GM12878 (cell line): Measurements from ENCODE around the gene MID1. TPM values are rescaled to one million over a fixed set of nuclear protein-coding genes. Genes with fewer than 3 reads are reported as not detected.
A peak's percentile ranks its signal among the peaks of the same experiment; 100 is the strongest.

Experiments used
- ATAC-seq: fragments of 200-7000 bp; cut with Tn5 transposase; 3 replicates; pipeline ENCODE4 v1.9.1; 2020; ENCODE audit warnings: mild to moderate bottlenecking, moderate library complexity
- BruUV-seq: library from RNA; stranded (reverse); fragments of 400-500 nt; replicated peaks from 2 replicates; lab custom pipeline; 2021; lab: Mats Ljungman, UMichigan
- CTCF ChIA-PET: fragments of 300-600 bp; sonication (Branson Sonifier 250); formaldehyde crosslinking; extraction: SDS; loops from one replicate; lab custom pipeline; 2021; ENCODE audit warnings: inconsistent platforms; lab: Yijun Ruan, JAX
- POLR2A ChIA-PET: fragments of 350-600 bp; formaldehyde crosslinking; extraction: SDS; loops from one replicate; lab custom pipeline; 2021; ENCODE audit warnings: inconsistent platforms; lab: Charles Lee
- RAD21 ChIA-PET: fragments of 300-600 bp; sonication (Branson Sonifier 250); formaldehyde crosslinking; loops from one replicate; lab custom pipeline; 2023; ENCODE audit warnings: antibody characterized with exemption; ENCODE audit not compliant: unreplicated experiment; lab: Charles Lee
- SMC1A ChIA-PET: fragments of 300-600 bp; sonication (Branson Sonifier 250); formaldehyde crosslinking; loops from one replicate; lab custom pipeline; 2023; ENCODE audit not compliant: unreplicated experiment, uncharacterized antibody; lab: Charles Lee
- DNase-seq: peaks from one replicate; pipeline ENCODE4 v3.0.0-alpha.2; 2011; ENCODE audit warnings: low read depth, low spot score
- FAIRE-seq: peaks from 3 replicates; lab custom pipeline; 2011; peaks lifted over from hg19 to GRCh38; lab: Jason Lieb, UNC
- H2AFZ ChIP-seq: 2 replicates; pipeline ENCODE4 v1.6.0; 2011; ENCODE audit warnings: low read depth, low read length, control low read depth; ENCODE audit not compliant: control insufficient read depth
- H3K27ac ChIP-seq: 2 replicates; pipeline ENCODE4 v1.5.1; 2011; ENCODE audit warnings: control low read depth; ENCODE audit not compliant: control insufficient read depth, insufficient read depth
- H3K27me3 ChIP-seq, 2 experiments: replicated peaks in 1 of 2; 2 replicates each; pipeline versions ENCODE4 v1.6.0 to v1.6.1; 2011; ENCODE audit warnings: low read length in 1 of 2; ENCODE audit not compliant: control insufficient read depth in 2 of 2, insufficient read depth in 2 of 2
- H3K36me3 ChIP-seq, 2 experiments: 2 replicates each; pipeline ENCODE4 v1.5.1; 2011; ENCODE audit warnings: low read length in 1 of 2; ENCODE audit not compliant: control insufficient read depth in 2 of 2, insufficient read depth in 2 of 2
- H3K4me1 ChIP-seq: 2 replicates; pipeline ENCODE4 v1.6.1; 2011; ENCODE audit warnings: mild to moderate bottlenecking, low read length, moderate library complexity, mixed read lengths; ENCODE audit not compliant: control insufficient read depth, insufficient read depth
- H3K4me2 ChIP-seq: 2 replicates; pipeline ENCODE4 v1.6.0; 2011; ENCODE audit warnings: control low read depth; ENCODE audit not compliant: control insufficient read depth, insufficient read depth
- H3K4me3 ChIP-seq: fragments of 200-600 bp; sonication (generic); 2 replicates; pipeline ENCODE4 v1.5.1; 2016
- H3K79me2 ChIP-seq: 2 replicates; pipeline ENCODE4 v1.6.0; 2011; ENCODE audit warnings: low read length; ENCODE audit not compliant: control insufficient read depth, insufficient read depth
- H3K9ac ChIP-seq: 2 replicates; pipeline ENCODE4 v1.8.0; 2011; ENCODE audit warnings: low read length, control low read depth, mixed read lengths; ENCODE audit not compliant: control insufficient read depth, insufficient read depth
- H3K9me3 ChIP-seq: replicated peaks from 3 replicates; pipeline ENCODE4 v1.5.1; 2011; ENCODE audit warnings: mild to moderate bottlenecking, low read length; ENCODE audit not compliant: control insufficient read depth, insufficient read depth
- H4K20me1 ChIP-seq: 2 replicates; pipeline ENCODE4 v1.6.0; 2011; ENCODE audit not compliant: control insufficient read depth, insufficient read depth
- MTA2 ChIP-seq: fragments of 450-650 bp; IDR thresholded peaks from 2 replicates; pipeline ENCODE4 v1.6.1; 2016; ENCODE audit warnings: low read depth, mild to moderate bottlenecking, moderate library complexity
- NR2C1 ChIP-seq: fragments of 450-650 bp; IDR thresholded peaks from 2 replicates; pipeline ENCODE4 v1.6.1; 2017; ENCODE audit warnings: antibody characterized with exemption, mild to moderate bottlenecking, moderate library complexity
- ZNF687 ChIP-seq: fragments of 450-650 bp; IDR thresholded peaks from 2 replicates; pipeline ENCODE4 v1.6.1; 2017; ENCODE audit warnings: mild to moderate bottlenecking, moderate library complexity
- WGBS: methylation state at CpG from one replicate; pipeline ENCODE4 v1.1.6; 2016; ENCODE audit warnings: low lambda C conversion rate; ENCODE audit not compliant: insufficient replicate concordance, insufficient coverage; ENCODE audit errors: missing lambda C conversion rate; 5-methylcytosine and 5-hydroxymethylcytosine counted together
- in situ Hi-C: fragments of 300-500 bp; cut with MboI; formaldehyde crosslinking; loops from 9 replicates; pipeline ENCODE4 v1.14.3; 2018; ENCODE audit warnings: mixed read lengths
- intact Hi-C: fragments of 100-400 bp; cut with micrococcal nuclease; formaldehyde crosslinking; loops from one replicate; pipeline ENCODE4 v1.14.2; 2022; ENCODE audit not compliant: unreplicated experiment
- polyA plus RNA-seq, 11 experiments: library from polyadenylated mRNA; depleted of rRNA in 4 of 11; unstranded in 6 of 11; stranded (reverse) in 5 of 11; fragments of >200 nt; fragmentation: Nextera tagmentation in 4 of 11; fragmentation: Illumina TruSeq in 1 of 11; extraction: Ambion mirVana in 4 of 11; extraction: Trizol in 1 of 11; gene quantifications; 1 replicate in 1 of 11; 2 replicates in 10 of 11; pipeline versions ENCODE4 v1.2.1 to v1.2.3, GENCODE V29; 2011 to 2016; ENCODE audit warnings: inconsistent platforms in 2 of 11, missing spikeins in 2 of 11, low read depth in 1 of 11
- total RNA-seq, 4 experiments: library from RNA; depleted of rRNA in 3 of 4; stranded (reverse); fragments of >200 nt in 3 of 4; fragmentation: Illumina TruSeq in 1 of 4; extraction: Trizol in 1 of 4; gene quantifications; 2 replicates each; pipeline versions ENCODE4 v1.2.1 to v1.2.3, GENCODE V29; 2013 to 2021

Gene MID1
- total and polyA plus RNA-seq, 10 of the 15 experiments (the other 5 are each of a cell fraction or from before 2014, with no cell fraction given): 0.04 to 0.51 (median 0.14) TPM; not detected in 1

- no peak overlapping the region for H3K4me3 ChIP-seq
- no peaks in the 10 kb centered on the region for H3K79me2 ChIP-seq
- H3K4me1 ChIP-seq: no peaks in the 10 kb centered on the region
- ATAC-seq: peak; percentile 36; the same call in 2 of the 3 replicates
- H4K20me1 ChIP-seq: no peaks in the 10 kb centered on the region
- ChIA-PET RAD21 (no interaction called here), CTCF (no interaction called here), SMC1A (no interaction called here), POLR2A (no interaction called here)
- no peaks in the 10 kb centered on the region for H3K36me3 ChIP-seq
- no peak overlapping the region for H2AFZ ChIP-seq
- H3K27ac ChIP-seq: no peak overlapping the region
- H3K27me3 ChIP-seq: no peaks in the 10 kb centered on the region
- FAIRE-seq: no peak
- H3K4me2 ChIP-seq: no peak overlapping the region
- intact Hi-C loops (no loop called here), in situ Hi-C loops (no loop called here)
- no peak overlapping the region for H3K9ac ChIP-seq
- 6% methylated on average over 4 of the region's 4 CpGs for WGBS
- no peaks in the 10 kb centered on the region for H3K9me3 ChIP-seq
- no TSS peak for BruUV-seq
- no peak for TF ChIP-seq MTA2
- peak; percentile 48; the same call in 1 of the 2 replicates for TF ChIP-seq ZNF687
- DNase-seq: no peak
Measured at GRCh38 chrX:10569946-10570345, 50.4 kb downstream of the MID1 start.

GRCh38 chrX:10568428-10568827, 52.0 kb downstream of the MID1 start:
- in situ Hi-C loops (no loop called here), intact Hi-C loops (no loop called here)
- WGBS: 2% methylated on average over 3 of the region's 3 CpGs
- Histone ChIP-seq H3K27ac (no peak overlapping the region), H2AFZ (no peak overlapping the region), H3K9me3 (no peaks in the 10 kb centered on the region), H3K9ac (no peak overlapping the region), H3K4me1 (no peaks in the 10 kb centered on the region), H3K4me2 (no peak overlapping the region), H3K79me2 (no peaks in the 10 kb centered on the region), H3K36me3 (no peaks in the 10 kb centered on the region), H3K27me3 (no peaks in the 10 kb centered on the region), H4K20me1 (no peaks in the 10 kb centered on the region), H3K4me3 (no peak overlapping the region)
- CTCF ChIA-PET: no interaction called here
- SMC1A ChIA-PET: no interaction called here
- peak; percentile 32; the same call in 1 of the 2 replicates for TF ChIP-seq MTA2
- TF ChIP-seq NR2C1: no peak
- POLR2A ChIA-PET: no interaction called here
- RAD21 ChIA-PET: no interaction called here
- no TSS peak for BruUV-seq
- FAIRE-seq (no peak), DNase-seq (no peak), ATAC-seq (no peak)
